HepG2 (cell line): ENCODE measurements around the gene ANKRD53. TPM values are rescaled to one million over a fixed set of nuclear protein-coding genes. Genes with fewer than 3 reads are reported as not detected.

Source experiments
- CBX2 ChIP-seq, 2 experiments: fragments of 200-600 bp in 1 of 2; sonication (generic); formaldehyde crosslinking in 1 of 2; IDR thresholded peaks; 2 replicates each; pipeline versions ENCODE4 v1.7.0 to v1.8.1; 2018 to 2022; ENCODE audit warnings: low read depth in 2 of 2, low read length in 1 of 2, mild to moderate bottlenecking in 1 of 2, missing genetic modification reagents in 1 of 2
- CREB1 ChIP-seq, 2 experiments: fragments of 450-650 bp in 1 of 2; IDR thresholded peaks; 2 replicates each; pipeline ENCODE4 v1.6.1; 2016 to 2017; ENCODE audit warnings: control low read depth in 1 of 2, mild to moderate bottlenecking in 1 of 2, missing compliant biosample characterization in 1 of 2, missing genetic modification characterization in 1 of 2
- ERF ChIP-seq: IDR thresholded peaks from 2 replicates; pipeline ENCODE4 v1.6.1; 2018; ENCODE audit warnings: missing biosample characterization, missing genetic modification reagents
- KLF11 ChIP-seq: IDR thresholded peaks from 2 replicates; pipeline ENCODE4 v1.6.1; 2016; ENCODE audit warnings: missing compliant biosample characterization
- POGZ ChIP-seq: sonication (generic); formaldehyde crosslinking; IDR thresholded peaks from 2 replicates; pipeline ENCODE4 v1.4.0; 2020; ENCODE audit warnings: mild to moderate bottlenecking, missing genetic modification reagents
- TRIM24 ChIP-seq: sonication (generic); formaldehyde crosslinking; IDR thresholded peaks from 2 replicates; pipeline ENCODE4 v1.8.0; 2022; ENCODE audit warnings: mild to moderate bottlenecking, missing genetic modification reagents
- ZNF382 ChIP-seq: sonication (generic); formaldehyde crosslinking; IDR thresholded peaks from 2 replicates; pipeline ENCODE4 v1.5.0; 2020; ENCODE audit warnings: missing genetic modification reagents, mild to moderate bottlenecking, borderline replicate concordance
- ZNF572 ChIP-seq: sonication (generic); formaldehyde crosslinking; IDR thresholded peaks from 2 replicates; pipeline ENCODE4 v1.5.1; 2020; ENCODE audit warnings: mild to moderate bottlenecking, missing genetic modification reagents
- ZNF598 ChIP-seq: sonication (generic); formaldehyde crosslinking; IDR thresholded peaks from 2 replicates; pipeline ENCODE4 v1.5.1; 2020; ENCODE audit warnings: mild to moderate bottlenecking, missing genetic modification reagents, borderline replicate concordance
- polyA plus RNA-seq, 8 experiments: library from polyadenylated mRNA; depleted of rRNA in 3 of 8; stranded (reverse) in 7 of 8; unstranded in 1 of 8; fragments of >200 nt; fragmentation: Illumina TruSeq in 4 of 8; extraction: Trizol in 4 of 8; gene quantifications; 2 replicates each; pipeline versions ENCODE4 v1.2.1 to v1.2.3, GENCODE V29; 2011 to 2016; ENCODE audit warnings: low read depth in 4 of 8, missing spikeins in 1 of 8, mixed read lengths in 1 of 8; ENCODE audit not compliant: insufficient read depth in 1 of 8
- total RNA-seq, 5 experiments: library from RNA; depleted of rRNA; stranded (reverse); fragments of >200 nt; fragmentation: Illumina TruSeq; extraction: Trizol; gene quantifications; 2 replicates each; pipeline ENCODE4 v1.2.3, GENCODE V29; 2016; ENCODE audit warnings: low read depth in 1 of 5
- TF ChIP-seq, protein P1 (sequence below): sonication (generic); formaldehyde crosslinking; IDR thresholded peaks from 2 replicates; pipeline ENCODE4 v1.4.0; 2020; ENCODE audit warnings: missing genetic modification reagents
- TF ChIP-seq, protein P2 (sequence below): sonication (generic); formaldehyde crosslinking; IDR thresholded peaks from 2 replicates; pipeline ENCODE4 v1.9.0; 2021; ENCODE audit warnings: missing genetic modification reagents, mild to moderate bottlenecking, borderline replicate concordance

Gene ANKRD53
- total and polyA plus RNA-seq, 2 of the 13 experiments (the other 11 are each of a cell fraction or from before 2014, with no cell fraction given) = 0.15 TPM; not detected in 1

DNA sequence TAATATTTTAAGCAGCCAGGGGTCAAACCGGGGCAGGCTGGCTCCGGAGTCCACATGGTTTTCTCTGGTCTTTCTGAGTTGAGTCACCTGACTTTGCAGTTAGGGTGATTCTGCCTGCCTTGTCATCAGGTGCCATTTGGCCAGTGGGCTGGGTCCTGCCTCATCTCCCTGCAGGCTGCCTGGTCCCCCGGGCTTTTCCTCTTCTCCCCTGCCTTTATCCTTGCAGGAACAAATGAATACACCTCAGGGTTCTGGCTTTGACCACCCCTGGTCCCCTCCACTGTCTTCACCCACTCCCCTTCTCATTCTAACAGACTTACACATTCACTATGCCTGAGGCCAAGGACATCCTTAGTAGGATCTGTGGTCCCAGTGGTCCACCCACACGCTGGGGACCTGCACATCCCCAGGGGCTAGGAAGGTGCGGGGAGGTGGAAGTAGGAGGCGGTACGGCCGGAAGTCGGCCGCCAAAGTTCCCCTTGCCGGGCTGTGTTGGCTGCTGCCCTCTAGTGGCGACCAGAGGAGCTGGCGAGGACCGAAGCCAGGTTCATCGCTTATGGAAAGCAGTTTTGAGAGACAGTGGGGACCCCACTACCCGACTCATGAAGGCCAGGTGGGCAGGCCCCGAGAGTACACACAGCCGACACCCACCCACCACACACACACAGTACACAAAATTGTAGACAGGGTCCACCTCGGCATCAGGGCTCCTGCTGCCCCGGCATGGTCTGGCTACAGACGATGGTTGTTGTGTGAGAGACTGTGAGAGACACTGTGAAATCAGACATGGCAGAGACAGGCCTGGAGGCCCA, 22.6 kb downstream of the ANKRD53 start (continued):
- TF ChIP-seq ZNF598 (peak; percentile 95), KLF11 (CRISPR knock-in tag) (0 out of 2 replicates have a peak, but pooled peaks have one; percentile 77), ZNF382 (CRISPR knock-in tag) (no peak), ZNF572 (peak; percentile 92), CBX2 (IDR thresholded peaks at IDR 0.05; ENCODE audit: low read depth, low read length) (no peak), CBX2 (CRISPR knock-in tag; IDR thresholded peaks at IDR 0.05; ENCODE audit: low read depth) (0 out of 2 replicates have a peak, but pooled peaks have one; percentile 44), CREB1 (IDR thresholded peaks at IDR 0.05) (no peak), CREB1 (CRISPR knock-in tag; IDR thresholded peaks at IDR 0.05) (no peak), POGZ (CRISPR knock-in tag) (peak; percentile 85), TRIM24 (no peak), ERF (peak; percentile 56)
- TF ChIP-seq, protein P1, sequence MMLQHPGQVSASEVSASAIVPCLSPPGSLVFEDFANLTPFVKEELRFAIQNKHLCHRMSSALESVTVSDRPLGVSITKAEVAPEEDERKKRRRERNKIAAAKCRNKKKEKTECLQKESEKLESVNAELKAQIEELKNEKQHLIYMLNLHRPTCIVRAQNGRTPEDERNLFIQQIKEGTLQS (CRISPR knock-in tag) = no peak
- TF ChIP-seq, protein P2, sequence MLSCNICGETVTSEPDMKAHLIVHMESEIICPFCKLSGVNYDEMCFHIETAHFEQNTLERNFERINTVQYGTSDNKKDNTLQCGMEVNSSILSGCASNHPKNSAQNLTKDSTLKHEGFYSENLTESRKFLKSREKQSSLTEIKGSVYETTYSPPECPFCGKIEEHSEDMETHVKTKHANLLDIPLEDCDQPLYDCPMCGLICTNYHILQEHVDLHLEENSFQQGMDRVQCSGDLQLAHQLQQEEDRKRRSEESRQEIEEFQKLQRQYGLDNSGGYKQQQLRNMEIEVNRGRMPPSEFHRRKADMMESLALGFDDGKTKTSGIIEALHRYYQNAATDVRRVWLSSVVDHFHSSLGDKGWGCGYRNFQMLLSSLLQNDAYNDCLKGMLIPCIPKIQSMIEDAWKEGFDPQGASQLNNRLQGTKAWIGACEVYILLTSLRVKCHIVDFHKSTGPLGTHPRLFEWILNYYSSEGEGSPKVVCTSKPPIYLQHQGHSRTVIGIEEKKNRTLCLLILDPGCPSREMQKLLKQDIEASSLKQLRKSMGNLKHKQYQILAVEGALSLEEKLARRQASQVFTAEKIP (CRISPR knock-in tag) = 0 out of 2 replicates have a peak, but pooled peaks have one; percentile 9
